Activated CD4-positive, alpha-beta T cell treated with anti-CD3 and anti-CD28 coated beads, Interleukin-2, amount 50 U/mL, for 24 hours (primary cell): ENCODE measurements around the gene NUP62CL.

Experiments
- DNase-seq, 2 donors: peaks; one replicate each; pipeline ENCODE4 v3.0.0-alpha.2; 2020; ENCODE audit warnings: low read depth in 1 of 2, low spot score in 1 of 2

Gene NUP62CL

GRCh38 chrX:107154787-107155620, 51.2 kb downstream of the NUP62CL start:
- DNase-seq = peak in 1 of 2 donors; percentile 2

GRCh38 chrX:107153005-107153404, 53.2 kb downstream of the NUP62CL start:
- no peak for DNase-seq

- no peak for DNase-seq
Observed at GRCh38 chrX:107146670-107147069, 59.6 kb downstream of the NUP62CL start.

- DNase-seq = no peak
Observed at GRCh38 chrX:107135965-107136307, 70.3 kb downstream of the NUP62CL start.

- no peak for DNase-seq
Observed at GRCh38 chrX:107135049-107135964, 70.9 kb downstream of the NUP62CL start.

GRCh38 chrX:107123750-107124149, 82.5 kb downstream of the NUP62CL start:
- no peak for DNase-seq

GRCh38 chrX:107119283-107119682, 87.0 kb downstream of the NUP62CL start:
- DNase-seq = no peak

- peak; percentile 33 to 62 for DNase-seq
Observed at GRCh38 chrX:107118322-107119147, 87.7 kb downstream of the NUP62CL start, which contains the start of gene RBM41. Gene RBM41, minus strand, starts transcription at chrX:107118822. Its CDS starts 49 bp downstream, at chrX:107118773.

GRCh38 chrX:107117993-107118321, 88.3 kb downstream of the NUP62CL start:
- DNase-seq = no peak

GRCh38 chrX:107107459-107107858, 98.8 kb downstream of the NUP62CL start:
- no peak for DNase-seq

- no peak for DNase-seq
Observed at GRCh38 chrX:107102980-107103379, 103.3 kb downstream of the NUP62CL start.

GRCh38 chrX:107076158-107076557, 130.1 kb downstream of the NUP62CL start:
- DNase-seq = no peak
